Measurements from ENCODE around the gene INAVA.
A peak's percentile ranks its signal among the peaks of the same experiment; 100 is the strongest.
"Not testable (repeated sequence)": the region's sequence is repeated elsewhere in the genome, so short reads cannot be mapped to it uniquely, and the experiment has no call there.

Gene INAVA

DNA sequence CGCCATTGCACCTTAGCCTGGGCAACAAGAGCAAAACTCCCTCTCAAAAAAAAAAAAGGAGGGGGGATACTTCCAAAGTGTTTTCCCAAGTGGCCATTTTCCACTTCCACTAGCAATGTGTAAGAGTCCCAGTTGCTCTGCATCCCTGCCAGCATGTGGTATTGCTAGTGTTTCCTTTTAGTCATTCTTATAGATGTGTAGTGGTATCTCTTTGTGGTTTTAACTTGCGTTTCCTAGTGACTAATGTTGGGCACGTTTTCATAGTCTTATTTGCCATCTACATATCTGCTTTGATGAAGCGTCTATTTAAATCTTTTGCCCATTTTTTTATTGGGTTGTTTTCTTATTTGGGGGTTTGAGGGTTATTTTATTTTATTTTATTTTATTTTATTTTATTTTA is 31.1 kb downstream of the INAVA start:
- Histone ChIP-seq H2AFZ (ENCODE audit: low read depth, low read length) (no peak overlapping the region), H2AK5ac (ENCODE audit: low read length, severe bottlenecking) (no peak overlapping the region), H4K91ac (ENCODE audit: low read length) (no peak overlapping the region), H2BK5ac (ENCODE audit: low read depth, low read length, poor library complexity, severe bottlenecking) (no peak overlapping the region), H4K8ac (ENCODE audit: low read length) (no peak overlapping the region), H3K4ac (ENCODE audit: low read depth in 1 of 2, low read length in 2 of 2) (no peak overlapping the region), H3K9ac (ENCODE audit: low read length) (no peak overlapping the region), H3K4me2 (ENCODE audit: low read length, poor library complexity, severe bottlenecking) (no peak overlapping the region), H3K18ac (ENCODE audit: low read depth in 1 of 2, low read length in 2 of 2) (no peak overlapping the region), H2BK12ac (ENCODE audit: low read length in 2 of 2) (no peak overlapping the region), H3K36me3 (ENCODE audit: control insufficient read depth in 1 of 2, insufficient read depth in 2 of 2, low read depth in 1 of 2, low read length in 2 of 2) (no peaks in the 10 kb centered on the region), H3K4me1 (ENCODE audit: control insufficient read depth, insufficient read depth, low read depth, low read length) (no peaks in the 10 kb centered on the region), H3K14ac (ENCODE audit: low read length in 2 of 2) (no peak overlapping the region), H2BK120ac (ENCODE audit: low read depth, low read length) (no peak overlapping the region), H3K27ac (ENCODE audit: low read length, poor library complexity, severe bottlenecking) (no peak overlapping the region), H3K4me3 (ENCODE audit: insufficient read depth in 1 of 2, low read depth in 1 of 2, low read length in 2 of 2) (no peak overlapping the region), H3K79me1 (replicated peaks; ENCODE audit: low read length, poor library complexity, severe bottlenecking) (no peaks in the 10 kb centered on the region), H2BK15ac (ENCODE audit: low read depth, poor library complexity, severe bottlenecking) (no peak overlapping the region), H3K27me3 (ENCODE audit: control insufficient read depth in 1 of 2, insufficient read depth in 1 of 2, low read length in 2 of 2) (peaks cover 0 to 44% of the 10 kb centered on the region in 2 experiments), H3K9me3 (ENCODE audit: control insufficient read depth, low read length) (no peaks in the 10 kb centered on the region), H3K23ac (ENCODE audit: low read length in 2 of 2) (no peak overlapping the region)
- DNase-seq = peak; percentile 20
- 57% methylated on average over 3 of the region's 4 CpGs for WGBS

DNA sequence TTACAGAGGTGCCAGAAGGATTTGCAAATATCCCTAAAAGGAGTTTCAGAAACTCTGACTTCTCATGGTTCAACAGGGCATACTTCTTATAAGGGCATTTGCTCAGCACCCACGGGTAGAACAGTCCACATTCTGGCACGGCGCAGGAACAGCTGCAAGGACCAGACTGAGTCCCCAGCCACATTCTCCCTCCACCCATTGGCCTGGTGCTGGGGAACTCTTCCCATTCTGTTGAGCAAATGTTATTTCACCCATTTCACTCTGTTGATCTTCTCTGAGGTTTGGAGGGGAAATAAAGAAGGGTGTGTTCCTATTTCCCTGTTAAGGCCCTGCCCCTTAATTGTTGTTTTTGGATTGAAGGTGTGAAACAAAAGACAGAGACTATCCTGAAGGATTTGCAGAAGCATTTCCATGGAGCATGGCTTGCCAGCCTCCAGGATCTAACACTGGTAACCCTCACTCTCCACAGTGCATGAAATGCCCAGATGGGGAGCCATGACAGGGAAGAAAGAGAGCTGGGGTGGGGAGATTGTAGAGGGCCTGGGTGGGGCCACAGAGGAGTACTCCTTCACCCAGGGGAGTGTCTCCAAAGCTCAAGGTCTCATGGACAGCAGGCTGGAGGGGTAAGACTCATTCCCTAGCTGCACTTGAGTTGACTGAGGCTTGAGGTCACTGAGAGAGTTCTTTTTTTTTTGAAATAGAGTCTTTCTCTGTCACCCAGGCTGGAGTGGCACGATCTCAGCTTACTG is 35.0 kb downstream of the INAVA start:
- no peak overlapping the region for H3K4me2 ChIP-seq (ENCODE audit: low read length, poor library complexity, severe bottlenecking)
- no peak overlapping the region for H2BK12ac ChIP-seq (ENCODE audit: low read length in 2 of 2)
- no peak overlapping the region for H3K4me3 ChIP-seq (ENCODE audit: insufficient read depth in 1 of 2, low read depth in 1 of 2, low read length in 2 of 2)
- no peak overlapping the region for H3K14ac ChIP-seq (ENCODE audit: low read length in 2 of 2)
- peaks cover 0 to 46% of the 10 kb centered on the region in 2 experiments for H3K27me3 ChIP-seq (ENCODE audit: control insufficient read depth in 1 of 2, insufficient read depth in 1 of 2, low read length in 2 of 2)
- no peak overlapping the region for H2AK5ac ChIP-seq (ENCODE audit: low read length, severe bottlenecking)
- H2BK5ac ChIP-seq (ENCODE audit: low read depth, low read length, poor library complexity, severe bottlenecking) = no peak overlapping the region
- 91% methylated on average over 4 of the region's 4 CpGs for WGBS
- H4K8ac ChIP-seq (ENCODE audit: low read length) = no peak overlapping the region
- no peak overlapping the region for H3K23ac ChIP-seq (ENCODE audit: low read length in 2 of 2)
- H2BK120ac ChIP-seq (ENCODE audit: low read depth, low read length) = no peak overlapping the region
- DNase-seq = no peak
- no peak overlapping the region for H4K91ac ChIP-seq (ENCODE audit: low read length)
- no peaks in the 10 kb centered on the region for H3K79me1 ChIP-seq (replicated peaks; ENCODE audit: low read length, poor library complexity, severe bottlenecking)
- no peaks in the 10 kb centered on the region for H3K36me3 ChIP-seq (ENCODE audit: control insufficient read depth in 1 of 2, insufficient read depth in 2 of 2, low read depth in 1 of 2, low read length in 2 of 2)
- peaks cover 14% of the 10 kb centered on the region for H3K9me3 ChIP-seq (ENCODE audit: control insufficient read depth, low read length)
- H3K27ac ChIP-seq (ENCODE audit: low read length, poor library complexity, severe bottlenecking) = no peak overlapping the region
- no peak overlapping the region for H2AFZ ChIP-seq (ENCODE audit: low read depth, low read length)
- no peaks in the 10 kb centered on the region for H3K4me1 ChIP-seq (ENCODE audit: control insufficient read depth, insufficient read depth, low read depth, low read length)
- H3K18ac ChIP-seq (ENCODE audit: low read depth in 1 of 2, low read length in 2 of 2) = no peak overlapping the region
- H2BK15ac ChIP-seq (ENCODE audit: low read depth, poor library complexity, severe bottlenecking) = no peak overlapping the region
- H3K4ac ChIP-seq (ENCODE audit: low read depth in 1 of 2, low read length in 2 of 2) = no peak overlapping the region
- H3K9ac ChIP-seq (ENCODE audit: low read length) = no peak overlapping the region

DNA sequence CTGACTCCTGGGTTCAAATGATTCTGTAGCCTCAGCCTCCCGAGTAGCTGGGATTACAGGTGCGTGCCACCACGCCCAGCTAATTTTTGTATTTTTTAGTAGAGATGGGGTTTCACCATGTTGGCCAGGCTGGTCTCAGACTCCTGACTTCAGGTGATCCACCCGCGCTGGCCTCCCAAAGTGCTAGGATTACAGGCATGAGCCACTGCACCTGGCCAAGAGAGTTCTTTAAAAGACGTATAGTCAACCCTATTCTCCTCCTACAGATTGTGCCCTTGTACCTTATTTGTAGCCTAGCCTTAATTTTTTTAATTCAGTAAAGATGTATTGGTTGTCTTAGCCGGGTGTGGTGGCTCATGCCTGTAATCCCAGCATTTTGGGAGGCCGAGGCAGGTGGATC is 35.6 kb downstream of the INAVA start:
- H3K27ac ChIP-seq (ENCODE audit: low read length, poor library complexity, severe bottlenecking); H2BK12ac ChIP-seq (ENCODE audit: low read length in 2 of 2); H3K4me2 ChIP-seq (ENCODE audit: low read length, poor library complexity, severe bottlenecking); H2BK5ac ChIP-seq (ENCODE audit: low read depth, low read length, poor library complexity, severe bottlenecking); H3K79me1 ChIP-seq (replicated peaks; ENCODE audit: low read length, poor library complexity, severe bottlenecking); H3K4me1 ChIP-seq (ENCODE audit: control insufficient read depth, insufficient read depth, low read depth, low read length); H2AK5ac ChIP-seq (ENCODE audit: low read length, severe bottlenecking); H3K9ac ChIP-seq (ENCODE audit: low read length); H3K23ac ChIP-seq (ENCODE audit: low read length in 2 of 2); H2AFZ ChIP-seq (ENCODE audit: low read depth, low read length); H3K4ac ChIP-seq (ENCODE audit: low read depth in 1 of 2, low read length in 2 of 2); H3K4me3 ChIP-seq (ENCODE audit: insufficient read depth in 1 of 2, low read depth in 1 of 2, low read length in 2 of 2); H2BK120ac ChIP-seq (ENCODE audit: low read depth, low read length); H3K36me3 ChIP-seq (ENCODE audit: control insufficient read depth in 1 of 2, insufficient read depth in 2 of 2, low read depth in 1 of 2, low read length in 2 of 2); H3K14ac ChIP-seq (ENCODE audit: low read length in 2 of 2); H4K91ac ChIP-seq (ENCODE audit: low read length); H2BK15ac ChIP-seq (ENCODE audit: low read depth, poor library complexity, severe bottlenecking); H3K18ac ChIP-seq (ENCODE audit: low read depth in 1 of 2, low read length in 2 of 2); H4K8ac ChIP-seq (ENCODE audit: low read length); DNase-seq: not testable (repeated sequence)
- 95% methylated on average over 5 of the region's 8 CpGs for WGBS
- Histone ChIP-seq H3K27me3 (ENCODE audit: control insufficient read depth in 1 of 2, insufficient read depth in 1 of 2, low read length in 2 of 2) (peaks cover 0 to 51% of the 10 kb centered on the region in 2 experiments), H3K9me3 (ENCODE audit: control insufficient read depth, low read length) (peaks cover 14% of the 10 kb centered on the region)

- Histone ChIP-seq H3K36me3 (ENCODE audit: control insufficient read depth in 1 of 2, insufficient read depth in 2 of 2, low read depth in 1 of 2, low read length in 2 of 2) (no peaks in the 10 kb centered on the region), H2BK120ac (ENCODE audit: low read depth, low read length) (no peak overlapping the region), H3K14ac (ENCODE audit: low read length in 2 of 2) (no peak overlapping the region), H3K18ac (ENCODE audit: low read depth in 1 of 2, low read length in 2 of 2) (no peak overlapping the region), H3K27ac (ENCODE audit: low read length, poor library complexity, severe bottlenecking) (no peak overlapping the region), H3K4me1 (ENCODE audit: control insufficient read depth, insufficient read depth, low read depth, low read length) (no peaks in the 10 kb centered on the region), H3K9me3 (ENCODE audit: control insufficient read depth, low read length) (peaks cover 14% of the 10 kb centered on the region), H3K27me3 (ENCODE audit: control insufficient read depth in 1 of 2, insufficient read depth in 1 of 2, low read length in 2 of 2) (peaks cover 0 to 55% of the 10 kb centered on the region in 2 experiments), H2AFZ (ENCODE audit: low read depth, low read length) (no peak overlapping the region), H4K91ac (ENCODE audit: low read length) (no peak overlapping the region), H2BK12ac (ENCODE audit: low read length in 2 of 2) (no peak overlapping the region), H3K4me3 (ENCODE audit: insufficient read depth in 1 of 2, low read depth in 1 of 2, low read length in 2 of 2) (no peak overlapping the region), H4K8ac (ENCODE audit: low read length) (no peak overlapping the region), H2BK15ac (ENCODE audit: low read depth, poor library complexity, severe bottlenecking) (no peak overlapping the region), H3K4ac (ENCODE audit: low read depth in 1 of 2, low read length in 2 of 2) (no peak overlapping the region), H2AK5ac (ENCODE audit: low read length, severe bottlenecking) (no peak overlapping the region), H3K79me1 (replicated peaks; ENCODE audit: low read length, poor library complexity, severe bottlenecking) (no peaks in the 10 kb centered on the region), H2BK5ac (ENCODE audit: low read depth, low read length, poor library complexity, severe bottlenecking) (no peak overlapping the region), H3K23ac (ENCODE audit: low read length in 2 of 2) (no peak overlapping the region), H3K4me2 (ENCODE audit: low read length, poor library complexity, severe bottlenecking) (no peak overlapping the region), H3K9ac (ENCODE audit: low read length) (no peak overlapping the region)
- DNase-seq = no peak
- WGBS = 76% methylated on average over 2 of the region's 2 CpGs
Measured at GRCh38 chr1:200931776-200932175, 37.1 kb downstream of the INAVA start.
